H9 (cell line): ENCODE measurements around the gene NPB. TPM values are rescaled to one million over a fixed set of nuclear protein-coding genes. Genes with fewer than 3 reads are reported as not detected.

Experiments used
- DNase-seq: peaks from one replicate; pipeline ENCODE4 v3.0.0-alpha.2; 2017
- H2AFZ ChIP-seq: one replicate; pipeline ENCODE4 v1.6.1; 2013; ENCODE audit warnings: mild to moderate bottlenecking, low read length, control low read depth, moderate library complexity
- H2AK5ac ChIP-seq: 2 replicates; pipeline ENCODE4 v1.6.1; 2013; ENCODE audit warnings: low read length, control low read depth, mixed read lengths; ENCODE audit not compliant: insufficient read length
- H2BK120ac ChIP-seq: one replicate; pipeline ENCODE4 v1.6.1; 2013; ENCODE audit warnings: low read depth, mild to moderate bottlenecking, low read length, control low read depth, inconsistent platforms; ENCODE audit not compliant: poor library complexity, severe bottlenecking
- H2BK12ac ChIP-seq: 2 replicates; pipeline ENCODE4 v1.6.1; 2013; ENCODE audit warnings: low read length, control low read depth, mixed read lengths, low read depth; ENCODE audit not compliant: insufficient read length
- H2BK15ac ChIP-seq: 2 replicates; pipeline ENCODE4 v1.6.1; 2013; ENCODE audit warnings: low read depth, low read length, control low read depth
- H2BK20ac ChIP-seq: one replicate; pipeline ENCODE4 v1.6.1; 2013; ENCODE audit warnings: low read depth, mild to moderate bottlenecking, low read length, control low read depth, inconsistent platforms; ENCODE audit not compliant: poor library complexity, severe bottlenecking
- H2BK5ac ChIP-seq: 2 replicates; pipeline ENCODE4 v1.6.1; 2013; ENCODE audit warnings: low read length, control low read depth, mixed read lengths; ENCODE audit not compliant: insufficient read length
- H3K14ac ChIP-seq: 2 replicates; pipeline ENCODE4 v1.6.1; 2013; ENCODE audit warnings: low read length, control low read depth; ENCODE audit not compliant: insufficient read depth
- H3K18ac ChIP-seq: 2 replicates; pipeline ENCODE4 v1.6.1; 2013; ENCODE audit warnings: low read depth, mild to moderate bottlenecking, mixed read lengths, low read length, control low read depth; ENCODE audit not compliant: insufficient read length
- H3K23ac ChIP-seq: 2 replicates; pipeline ENCODE4 v1.6.1; 2013; ENCODE audit warnings: low read length, control low read depth, mixed read lengths, low read depth; ENCODE audit not compliant: insufficient read length
- H3K23me2 ChIP-seq: 2 replicates; pipeline ENCODE4 v1.6.1; 2013; ENCODE audit warnings: low read depth, mild to moderate bottlenecking, mixed read lengths, low read length, control low read depth; ENCODE audit not compliant: insufficient read length, poor library complexity, severe bottlenecking
- H3K27ac ChIP-seq: 2 replicates; pipeline ENCODE4 v1.5.1; 2013; ENCODE audit warnings: low read length, control low read depth, mixed read lengths, low read depth; ENCODE audit not compliant: insufficient read length
- H3K27me3 ChIP-seq: 2 replicates; pipeline ENCODE4 v1.6.1; 2013; ENCODE audit warnings: low read length, control low read depth, inconsistent platforms; ENCODE audit not compliant: insufficient read depth
- H3K4ac ChIP-seq: 2 replicates; pipeline ENCODE4 v1.6.1; 2013; ENCODE audit warnings: low read depth, mild to moderate bottlenecking, control low read depth, inconsistent platforms, low read length, moderate library complexity
- H3K4me1 ChIP-seq: 2 replicates; pipeline ENCODE4 v1.6.1; 2013; ENCODE audit warnings: low read length, control low read depth, inconsistent platforms; ENCODE audit not compliant: insufficient read depth
- H3K4me2 ChIP-seq: 2 replicates; pipeline ENCODE4 v1.6.1; 2013; ENCODE audit warnings: low read length, control low read depth, mixed read lengths; ENCODE audit not compliant: insufficient read length, insufficient read depth
- H3K56ac ChIP-seq: 2 replicates; pipeline ENCODE4 v1.6.1; 2013; ENCODE audit warnings: low read depth, mild to moderate bottlenecking, mixed read lengths, low read length, control low read depth; ENCODE audit not compliant: insufficient read length
- H3K79me1 ChIP-seq: 2 replicates; pipeline ENCODE4 v1.6.1; 2013; ENCODE audit warnings: low read depth, mild to moderate bottlenecking, moderate library complexity, low read length, control low read depth, inconsistent platforms; ENCODE audit not compliant: insufficient read depth, poor library complexity, severe bottlenecking
- H3K79me2 ChIP-seq: 2 replicates; pipeline ENCODE4 v1.6.1; 2013; ENCODE audit warnings: low read length, control low read depth, inconsistent platforms; ENCODE audit not compliant: insufficient read depth
- H3K9ac ChIP-seq: 2 replicates; pipeline ENCODE4 v1.6.1; 2013; ENCODE audit warnings: low read length, control low read depth, mixed read lengths; ENCODE audit not compliant: insufficient read length; ENCODE audit errors: extremely low read depth
- H3K9me3 ChIP-seq: one replicate; pipeline ENCODE4 v1.6.1; 2013; ENCODE audit warnings: low read depth, low read length, inconsistent platforms; ENCODE audit not compliant: control insufficient read depth
- H3T11ph ChIP-seq: one replicate; pipeline ENCODE4 v1.6.1; 2013; ENCODE audit warnings: mild to moderate bottlenecking, low read length, control low read depth, inconsistent platforms
- H4K20me1 ChIP-seq: one replicate; pipeline ENCODE4 v1.6.1; 2013; ENCODE audit not compliant: control insufficient read depth, insufficient read length, insufficient read depth
- H4K5ac ChIP-seq: 2 replicates; pipeline ENCODE4 v1.6.1; 2013; ENCODE audit warnings: low read depth, mild to moderate bottlenecking, mixed read lengths, low read length, control low read depth; ENCODE audit not compliant: insufficient read length
- H4K8ac ChIP-seq: replicated peaks from 2 replicates; pipeline ENCODE4 v1.6.1; 2013; ENCODE audit warnings: low read length, control low read depth, mixed read lengths, low read depth; ENCODE audit not compliant: insufficient read length
- H4K91ac ChIP-seq: 2 replicates; pipeline ENCODE4 v1.6.1; 2013; ENCODE audit warnings: low read depth, mild to moderate bottlenecking, moderate library complexity, mixed read lengths, low read length, control low read depth; ENCODE audit not compliant: insufficient read length
- H3K27ac Mint-ChIP-seq, 3 experiments: 2 replicates in 2 of 3; 3 replicates in 1 of 3; pipeline ENCODE4 v1.8.0; 2020 to 2021; ENCODE audit warnings: mixed read lengths in 3 of 3, mild to moderate bottlenecking in 1 of 3, moderate library complexity in 1 of 3
- H3K27me3 Mint-ChIP-seq: 2 replicates; pipeline ENCODE4 v1.8.0; 2021; ENCODE audit warnings: low read depth, mild to moderate bottlenecking, moderate library complexity, mixed read lengths
- H3K36me3 Mint-ChIP-seq, 3 experiments: 2 replicates in 2 of 3; 3 replicates in 1 of 3; pipeline ENCODE4 v1.8.0; 2020 to 2021; ENCODE audit warnings: low read depth in 3 of 3, mixed read lengths in 3 of 3; ENCODE audit not compliant: insufficient read depth in 1 of 3
- H3K4me1 Mint-ChIP-seq, 2 experiments: 2 replicates each; pipeline ENCODE4 v1.8.0; 2020; ENCODE audit warnings: mixed read lengths in 2 of 2
- H3K4me3 Mint-ChIP-seq, 2 experiments: 2 replicates in 1 of 2; 3 replicates in 1 of 2; pipeline ENCODE4 v1.8.0; 2020 to 2021; ENCODE audit warnings: mild to moderate bottlenecking in 2 of 2, mixed read lengths in 2 of 2, moderate library complexity in 1 of 2
- H3K9me3 Mint-ChIP-seq, 2 experiments: 2 replicates in 1 of 2; 3 replicates in 1 of 2; pipeline ENCODE4 v1.8.0; 2020; ENCODE audit warnings: mild to moderate bottlenecking in 2 of 2, mixed read lengths in 2 of 2, moderate library complexity in 1 of 2
- CTCF ChIP-seq: fragments of 200-600 bp; sonication (generic); conservative IDR thresholded peaks from 3 replicates; pipeline ENCODE4 v1.8.0; 2021; ENCODE audit warnings: antibody characterized with exemption, mild to moderate bottlenecking
- WGBS: extraction: QIAGEN DNeasy Blood & Tissue Kit; methylation state at CpG from one replicate; pipeline ENCODE4 v1.1.7; 2013; ENCODE audit warnings: missing lambda C conversion rate, low lambda C conversion rate, mixed read lengths; ENCODE audit not compliant: insufficient read length; ENCODE audit errors: extremely low coverage; 5-methylcytosine and 5-hydroxymethylcytosine counted together
- total RNA-seq: library from RNA; stranded (reverse); gene quantifications from 2 replicates; pipeline ENCODE4 v1.2.1, GENCODE V29; 2021

The NPB gene
- total RNA-seq, 1 experiment from 2014 or later, result 2.1 TPM

GRCh38 chr17:81906476-81907218 lies 4.6 kb downstream of the NPB start:
- Histone ChIP-seq H2BK12ac (no peak overlapping the region), H3K18ac (no peak overlapping the region), H3K9ac (no peak overlapping the region), H3K27ac (no peak overlapping the region), H3K23ac (no peak overlapping the region), H4K8ac (no peak overlapping the region), H2BK120ac (no peak overlapping the region), H4K20me1 (no peaks in the 10 kb centered on the region), H3K4me2 (no peak overlapping the region), H3K4ac (no peak overlapping the region), H2BK5ac (no peak overlapping the region), H3K79me1 (no peaks in the 10 kb centered on the region), H3T11ph (no peak overlapping the region), H4K91ac (no peak overlapping the region), H3K79me2 (no peaks in the 10 kb centered on the region), H3K9me3 (no peaks in the 10 kb centered on the region), H2AFZ (no peak overlapping the region), H3K23me2 (peaks cover 15% of the 10 kb centered on the region), H4K5ac (no peak overlapping the region), H3K27me3 (no peaks in the 10 kb centered on the region; the same call in 1 of the 2 replicates), H2BK15ac (no peak overlapping the region), H2BK20ac (no peak overlapping the region), H3K4me1 (no peaks in the 10 kb centered on the region), H3K14ac (no peak overlapping the region), H3K56ac (no peak overlapping the region), H2AK5ac (no peak overlapping the region)
- no peaks in the 10 kb centered on the region for H3K9me3 Mint-ChIP-seq
- TF ChIP-seq CTCF, result peak; percentile 58
- DNase-seq, result peak; percentile 77
- peaks cover 0 to 12% (median 4%) of the 10 kb centered on the region in 3 experiments; a peak in 4 of 7 replicates for H3K36me3 Mint-ChIP-seq
- H3K27ac Mint-ChIP-seq, result no peak overlapping the region
- H3K4me3 Mint-ChIP-seq, result no peak overlapping the region
- peaks cover under 1% of the 10 kb centered on the region for H3K27me3 Mint-ChIP-seq
- WGBS, result no CpG with 5 or more reads among the region's 15 CpGs
- H3K4me1 Mint-ChIP-seq, result peaks cover 0 to 2% of the 10 kb centered on the region in 2 experiments; a peak in 2 of 4 replicates
